ENCODE results near the gene FAAH.
A peak's percentile ranks its signal among the peaks of the same experiment; 100 is the strongest.
"Not testable (repeated sequence)": the region's sequence is repeated elsewhere in the genome, so short reads cannot be mapped to it uniquely, and the experiment has no call there.

The FAAH gene

GRCh38 chr1:46394108-46394871 lies at the start of gene FAAH:
FAAH (plus strand) TSS chr1:46394317; CDS start chr1:46394349, 32 bp downstream.
- CTCF ChIA-PET, result no interaction called here

GRCh38 chr1:46344481-46344880 lies 49.6 kb upstream of the FAAH start:
- peaks cover 48% of the 10 kb centered on the region for H3K4me1 Mint-ChIP-seq
- no peak overlapping the region for H3K4me3 Mint-ChIP-seq
- peaks cover 31% of the 10 kb centered on the region for H3K36me3 Mint-ChIP-seq
- H3K27me3 Mint-ChIP-seq, result no peaks in the 10 kb centered on the region
- H3K9me3 Mint-ChIP-seq, result no peaks in the 10 kb centered on the region
- H3K27ac Mint-ChIP-seq, result no peak overlapping the region
- DNase-seq, result no peak
- CTCF ChIA-PET, result interaction anchor here (1.9 kb wide), 1 partner anchor 99 kb away, joined by 12 read pairs; no protein-coding TSS in a partner anchor

More at GRCh38 chr1:46394108-46394871, at the start of gene FAAH:
- Mint-ChIP-seq H3K27me3 (peaks cover 50% of the 10 kb centered on the region), H3K36me3 (peaks cover 6% of the 10 kb centered on the region), H3K4me3 (peak within 1 kb of the TSS; percentile 69), H3K9me3 (peaks cover 14% of the 10 kb centered on the region), H3K4me1 (peaks cover 9% of the 10 kb centered on the region), H3K27ac (no peak within 1 kb of the TSS)
- DNase-seq, result peak; percentile 63

- CTCF ChIA-PET, result interaction anchor here (1.6 to 6.1 kb wide), 2 partner anchors 60 to 100 kb away, joined by 4 to 58 read pairs; partner anchors contain the start of gene RAD54L
These were observed 48.8 kb upstream of the FAAH start for GRCh38 chr1:46345281-46345680.

GRCh38 chr1:46352363-46352762 lies 41.8 kb upstream of the FAAH start:
- no peak for DNase-seq
- Mint-ChIP-seq H3K9me3 (no peaks in the 10 kb centered on the region), H3K36me3 (peaks cover 43% of the 10 kb centered on the region), H3K4me3 (no peak overlapping the region), H3K27ac (no peak overlapping the region), H3K4me1 (peaks cover 8% of the 10 kb centered on the region), H3K27me3 (no peaks in the 10 kb centered on the region)
- CTCF ChIA-PET, result interaction anchor here (0.8 to 1.4 kb wide), 2 partner anchors 19 to 24 kb away, joined by 3 read pairs; no protein-coding TSS in a partner anchor

More at GRCh38 chr1:46345281-46345680, 48.8 kb upstream of the FAAH start:
- Mint-ChIP-seq H3K27me3 (no peaks in the 10 kb centered on the region), H3K9me3 (no peaks in the 10 kb centered on the region), H3K36me3 (peaks cover 37% of the 10 kb centered on the region), H3K27ac (no peak overlapping the region), H3K4me1 (peaks cover 45% of the 10 kb centered on the region), H3K4me3 (no peak overlapping the region)
- DNase-seq, result no peak

GRCh38 chr1:46355920-46356319 lies 38.2 kb upstream of the FAAH start:
- H3K9me3 Mint-ChIP-seq, H3K4me1 Mint-ChIP-seq, H3K4me3 Mint-ChIP-seq, H3K27me3 Mint-ChIP-seq, H3K27ac Mint-ChIP-seq, DNase-seq: not testable (repeated sequence)
- CTCF ChIA-PET, result interaction anchor here (0.9 kb wide), 1 partner anchor 53 kb away, joined by 5 read pairs; the partner anchor contains the start of genes LRRC41 and UQCRH
- H3K36me3 Mint-ChIP-seq, result peaks cover 34% of the 10 kb centered on the region

GRCh38 chr1:46362158-46362557 lies 32.0 kb upstream of the FAAH start:
- Mint-ChIP-seq H3K4me1 (no peaks in the 10 kb centered on the region), H3K9me3 (no peaks in the 10 kb centered on the region), H3K27me3 (no peaks in the 10 kb centered on the region), H3K4me3 (no peak overlapping the region), H3K27ac (no peak overlapping the region), H3K36me3 (peaks cover 31% of the 10 kb centered on the region)
- CTCF ChIA-PET, result no interaction called here
- no peak for DNase-seq

- H3K36me3 Mint-ChIP-seq, result peaks cover 31% of the 10 kb centered on the region
- CTCF ChIA-PET, result no interaction called here
These were observed 31.0 kb upstream of the FAAH start for GRCh38 chr1:46363121-46363520.

GRCh38 chr1:46364612-46365011 lies 29.5 kb upstream of the FAAH start:
- CTCF ChIA-PET, result no interaction called here
- Mint-ChIP-seq H3K27ac (no peak overlapping the region), H3K9me3 (no peaks in the 10 kb centered on the region), H3K4me3 (no peak overlapping the region), H3K36me3 (peaks cover 33% of the 10 kb centered on the region), H3K4me1 (no peaks in the 10 kb centered on the region), H3K27me3 (no peaks in the 10 kb centered on the region)
- DNase-seq, result no peak

More at GRCh38 chr1:46363121-46363520, 31.0 kb upstream of the FAAH start:
- Mint-ChIP-seq H3K4me3 (no peak overlapping the region), H3K27me3 (no peaks in the 10 kb centered on the region), H3K9me3 (no peaks in the 10 kb centered on the region), H3K4me1 (no peaks in the 10 kb centered on the region), H3K27ac (no peak overlapping the region)
- DNase-seq, result no peak

GRCh38 chr1:46365796-46366195 lies 28.3 kb upstream of the FAAH start:
- H3K27ac Mint-ChIP-seq, H3K4me3 Mint-ChIP-seq, H3K27me3 Mint-ChIP-seq, H3K4me1 Mint-ChIP-seq, DNase-seq, H3K9me3 Mint-ChIP-seq, CTCF ChIA-PET: not testable (repeated sequence)
- peaks cover 30% of the 10 kb centered on the region for H3K36me3 Mint-ChIP-seq

- no peak overlapping the region for H3K27ac Mint-ChIP-seq
These were observed 27.0 kb upstream of the FAAH start for GRCh38 chr1:46367072-46367471.

GRCh38 chr1:46367701-46368100 lies 26.4 kb upstream of the FAAH start:
- H3K4me1 Mint-ChIP-seq, DNase-seq, H3K27me3 Mint-ChIP-seq, H3K27ac Mint-ChIP-seq, H3K9me3 Mint-ChIP-seq, CTCF ChIA-PET, H3K4me3 Mint-ChIP-seq: not testable (repeated sequence)
- peaks cover 18% of the 10 kb centered on the region for H3K36me3 Mint-ChIP-seq

More at GRCh38 chr1:46367072-46367471, 27.0 kb upstream of the FAAH start:
- Mint-ChIP-seq H3K4me1 (no peaks in the 10 kb centered on the region), H3K9me3 (no peaks in the 10 kb centered on the region), H3K4me3 (no peak overlapping the region), H3K27me3 (no peaks in the 10 kb centered on the region), H3K36me3 (peaks cover 21% of the 10 kb centered on the region)
- CTCF ChIA-PET, result interaction anchor here (0.6 kb wide), 1 partner anchor 60 kb away, joined by 3 read pairs; no protein-coding TSS in a partner anchor
- no peak for DNase-seq

- peaks cover 21% of the 10 kb centered on the region for H3K36me3 Mint-ChIP-seq
- DNase-seq, result no peak
- H3K9me3 Mint-ChIP-seq, result no peaks in the 10 kb centered on the region
- H3K27me3 Mint-ChIP-seq, result no peaks in the 10 kb centered on the region
- H3K27ac Mint-ChIP-seq, result no peak overlapping the region
- no peak overlapping the region for H3K4me3 Mint-ChIP-seq
- H3K4me1 Mint-ChIP-seq, result no peaks in the 10 kb centered on the region
- CTCF ChIA-PET, result no interaction called here
These were observed 25.3 kb upstream of the FAAH start for GRCh38 chr1:46368791-46369190.

- no peak overlapping the region for H3K27ac Mint-ChIP-seq
- no peaks in the 10 kb centered on the region for H3K27me3 Mint-ChIP-seq
- no peaks in the 10 kb centered on the region for H3K4me1 Mint-ChIP-seq
- no peak overlapping the region for H3K4me3 Mint-ChIP-seq
- CTCF ChIA-PET, result no interaction called here
- H3K36me3 Mint-ChIP-seq, result peaks cover 20% of the 10 kb centered on the region
- no peaks in the 10 kb centered on the region for H3K9me3 Mint-ChIP-seq
- no peak for DNase-seq
These were observed 24.4 kb upstream of the FAAH start for GRCh38 chr1:46369542-46370213.

- Mint-ChIP-seq H3K4me1 (no peaks in the 10 kb centered on the region), H3K27ac (no peak overlapping the region), H3K27me3 (no peaks in the 10 kb centered on the region), H3K36me3 (peaks cover 16% of the 10 kb centered on the region), H3K4me3 (no peak overlapping the region), H3K9me3 (no peaks in the 10 kb centered on the region)
- DNase-seq, result no peak
- CTCF ChIA-PET, result no interaction called here
These were observed 23.9 kb upstream of the FAAH start for GRCh38 chr1:46370214-46370633.

- Mint-ChIP-seq H3K27ac (no peak overlapping the region), H3K27me3 (no peaks in the 10 kb centered on the region), H3K9me3 (no peaks in the 10 kb centered on the region), H3K36me3 (peaks cover 16% of the 10 kb centered on the region), H3K4me3 (no peak overlapping the region), H3K4me1 (no peaks in the 10 kb centered on the region)
- CTCF ChIA-PET, result no interaction called here
- no peak for DNase-seq
These were observed 21.7 kb upstream of the FAAH start for GRCh38 chr1:46372431-46372830.

Data from activated naive CD4-positive, alpha-beta T cell treated with anti-CD3 and anti-CD28 coated beads, Interleukin-2, amount 10 ng/mL, durations not matched to agents 7 days and 5 days (primary cell).